ENCODE results near the gene NKX1-2. TPM values are rescaled to one million over a fixed set of nuclear protein-coding genes. Genes with fewer than 3 reads are reported as not detected.

NKX1-2 gene
- total RNA-seq, 6 experiments from 2014 or later = not detected

Other genes with a start within 250 kb of the NKX1-2 start
- 100 to 1,000 TPM; 126 to 158 (median 137) TPM for gene OAT, start 31.1 kb downstream of the NKX1-2 start, total RNA-seq (2021; fragmentation: NEBNext Ultra II Directional; extraction: Animal tissue kit (Norgen Biotek cat#: 25700))
- gene LHPP, start 11.8 kb upstream of the NKX1-2 start, total RNA-seq (2021; fragmentation: NEBNext Ultra II Directional; extraction: Animal tissue kit (Norgen Biotek cat#: 25700)) = 10 to 100 TPM; 12.5 to 17.3 (median 14.0) TPM